Muscle layer of duodenum (tissue), 2 donors: Measurements from ENCODE around the gene PLEKHA3.
"Not testable (repeated sequence)": the region's sequence is repeated elsewhere in the genome, so short reads cannot be mapped to it uniquely, and the experiment has no call there.

Source experiments
- H3K27ac ChIP-seq: one replicate; pipeline ENCODE4 v1.7.0; 2013; ENCODE audit warnings: mild to moderate bottlenecking, low read length
- H3K27me3 ChIP-seq: one replicate; pipeline ENCODE4 v1.7.0; 2013; ENCODE audit warnings: low read depth, mild to moderate bottlenecking, control low read depth, low read length
- H3K36me3 ChIP-seq, 2 donors: one replicate each; pipeline ENCODE4 v1.7.0; 2013; ENCODE audit warnings: low read length in 2 of 2, control low read depth in 1 of 2, mild to moderate bottlenecking in 1 of 2; ENCODE audit not compliant: insufficient read depth in 2 of 2, control insufficient read depth in 1 of 2
- H3K4me1 ChIP-seq, 2 donors: one replicate each; pipeline ENCODE4 v1.7.0; 2013; ENCODE audit warnings: low read length in 2 of 2, mild to moderate bottlenecking in 2 of 2, control low read depth in 1 of 2, moderate library complexity in 1 of 2; ENCODE audit not compliant: insufficient read depth in 2 of 2, control insufficient read depth in 1 of 2
- H3K4me3 ChIP-seq, 2 donors: one replicate each; pipeline ENCODE4 v1.7.0; 2013; ENCODE audit warnings: low read length in 2 of 2, low read depth in 1 of 2, mild to moderate bottlenecking in 1 of 2
- H3K9me3 ChIP-seq, 2 donors: one replicate each; pipeline ENCODE4 v1.7.0; 2013; ENCODE audit warnings: low read length in 2 of 2, control low read depth in 1 of 2, mild to moderate bottlenecking in 1 of 2; ENCODE audit not compliant: control insufficient read depth in 1 of 2
- donor health status: healthy.

Gene PLEKHA3

GRCh38 chr2:178506949-178507348 is 26.7 kb downstream of the PLEKHA3 start:
- peaks cover 21 to 41% of the 10 kb centered on the region in 2 donors for H3K36me3 ChIP-seq
- no peaks in the 10 kb centered on the region for H3K9me3 ChIP-seq
- no peaks in the 10 kb centered on the region for H3K4me1 ChIP-seq
- H3K27ac ChIP-seq, result no peak overlapping the region
- H3K27me3 ChIP-seq, result no peaks in the 10 kb centered on the region
- H3K4me3 ChIP-seq, result no peak overlapping the region

DNA sequence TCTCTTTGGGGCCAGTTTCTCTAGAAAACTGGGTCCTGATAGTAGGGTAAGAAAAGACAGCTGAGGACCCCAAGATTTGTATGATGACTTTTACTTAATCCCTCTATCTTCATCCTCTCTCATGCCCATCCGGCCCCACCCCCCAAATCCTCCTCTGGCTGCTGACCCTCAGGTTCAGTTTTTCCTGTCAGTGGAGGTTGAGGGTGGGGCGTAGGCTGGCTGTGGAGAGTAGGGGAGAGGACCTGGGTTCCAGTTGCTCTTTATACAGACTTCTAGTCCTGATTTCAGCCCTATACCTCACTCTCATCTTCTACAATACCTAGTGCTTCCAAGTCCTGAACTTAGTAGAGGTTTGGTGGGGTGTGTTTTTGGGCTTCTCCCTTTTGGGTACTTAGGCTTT is 28.4 kb downstream of the PLEKHA3 start:
- Histone ChIP-seq H3K27me3 (no peaks in the 10 kb centered on the region), H3K36me3 (peaks cover 8 to 32% of the 10 kb centered on the region in 2 donors), H3K4me1 (no peaks in the 10 kb centered on the region), H3K4me3 (no peak overlapping the region), H3K9me3 (no peaks in the 10 kb centered on the region), H3K27ac (no peak overlapping the region)

DNA sequence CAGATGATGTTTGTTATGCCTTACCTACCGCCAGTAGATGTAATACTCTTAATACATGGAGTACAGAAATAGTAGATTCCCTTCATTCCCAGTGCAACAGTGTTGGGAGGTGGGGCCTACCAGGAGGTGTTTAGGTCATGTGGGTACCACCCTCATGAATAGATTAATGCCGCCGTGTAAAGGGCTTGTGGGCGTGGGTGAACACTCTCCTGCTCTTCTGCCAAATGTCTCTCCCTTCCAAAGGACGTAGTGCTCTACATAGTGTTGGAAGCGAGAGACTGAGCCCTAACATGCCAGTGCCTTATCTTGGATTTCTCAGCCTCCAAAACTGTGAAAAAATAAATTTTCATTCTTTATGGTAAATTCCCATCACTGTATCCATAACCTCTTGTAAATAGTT is 30.1 kb downstream of the PLEKHA3 start:
- no peaks in the 10 kb centered on the region for H3K9me3 ChIP-seq
- H3K27me3 ChIP-seq, result no peaks in the 10 kb centered on the region
- H3K4me1 ChIP-seq, result no peaks in the 10 kb centered on the region
- H3K27ac ChIP-seq, result no peak overlapping the region
- H3K36me3 ChIP-seq, result peaks cover 5 to 22% of the 10 kb centered on the region in 2 donors
- H3K4me3 ChIP-seq, result no peak overlapping the region

DNA sequence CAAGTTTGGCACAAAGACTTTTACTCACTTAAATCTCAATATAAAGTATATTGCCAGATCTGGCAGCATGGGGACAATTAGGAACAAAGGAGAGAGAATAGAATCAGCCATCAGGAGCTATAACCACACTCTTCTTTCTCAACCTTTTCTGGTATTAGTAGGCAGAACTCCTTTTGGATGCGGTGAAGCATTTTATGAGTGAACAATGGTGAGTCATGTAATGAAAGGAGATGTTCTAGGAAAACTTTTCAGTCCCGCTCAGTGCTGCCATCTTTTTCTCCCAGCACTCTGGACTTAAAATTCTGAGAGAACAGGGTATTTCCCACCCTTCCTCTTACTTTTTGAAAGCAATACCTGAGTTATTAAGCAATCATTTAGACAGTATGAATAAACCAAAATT is 32.2 kb downstream of the PLEKHA3 start:
- Histone ChIP-seq H3K36me3 (peaks cover 5 to 23% of the 10 kb centered on the region in 2 donors), H3K27ac (no peak overlapping the region), H3K9me3 (no peaks in the 10 kb centered on the region), H3K4me1 (no peaks in the 10 kb centered on the region), H3K4me3 (no peak overlapping the region), H3K27me3 (no peaks in the 10 kb centered on the region)

- Histone ChIP-seq H3K9me3 (no peaks in the 10 kb centered on the region), H3K4me3 (no peak overlapping the region), H3K36me3 (peaks cover 16 to 37% of the 10 kb centered on the region in 2 donors), H3K27ac (no peak overlapping the region), H3K4me1 (no peaks in the 10 kb centered on the region), H3K27me3 (no peaks in the 10 kb centered on the region)
These were observed 33.6 kb downstream of the PLEKHA3 start for GRCh38 chr2:178513876-178514275.

DNA sequence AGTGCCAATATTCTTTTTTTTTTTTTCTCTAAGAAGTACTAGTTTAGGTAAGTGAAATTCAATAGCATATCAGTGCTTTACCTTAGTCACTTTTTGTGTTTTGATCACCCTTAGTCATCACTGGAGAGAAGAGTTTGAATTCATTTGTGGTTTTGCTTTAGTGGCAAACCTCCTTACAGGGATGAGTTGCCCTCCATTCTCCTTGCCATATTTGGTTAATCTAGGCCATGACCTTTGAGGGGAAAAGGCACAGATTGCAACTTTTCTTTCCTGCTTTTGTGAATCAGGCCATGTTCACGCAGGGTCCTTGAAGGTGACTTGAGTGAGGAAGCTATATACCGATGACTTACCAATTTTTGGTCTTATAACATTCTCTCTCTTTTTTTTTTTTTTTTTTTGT is 34.4 kb downstream of the PLEKHA3 start:
- Histone ChIP-seq H3K4me3 (no peak overlapping the region), H3K27me3 (no peaks in the 10 kb centered on the region), H3K9me3 (no peaks in the 10 kb centered on the region), H3K27ac (no peak overlapping the region), H3K36me3 (peaks cover 17 to 37% of the 10 kb centered on the region in 2 donors), H3K4me1 (no peaks in the 10 kb centered on the region)

DNA sequence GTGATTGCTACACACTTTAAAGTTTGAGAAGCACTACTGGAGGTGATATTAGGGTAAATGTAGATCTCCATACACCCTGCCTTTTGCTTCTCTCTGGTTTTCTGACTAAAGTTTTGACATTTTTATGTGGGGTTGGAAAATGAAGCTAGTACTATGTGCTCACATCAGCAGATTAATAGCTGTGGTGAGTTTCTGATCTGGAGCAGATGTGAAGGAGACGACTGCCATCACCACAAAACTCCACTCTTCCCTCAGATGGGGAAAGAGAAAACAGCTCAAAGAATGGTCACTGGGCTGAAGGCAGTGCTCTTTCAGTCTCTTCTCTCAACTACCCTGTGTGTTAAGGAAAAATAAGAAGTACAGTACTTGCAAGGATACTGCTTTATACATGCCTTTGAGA is 37.2 kb downstream of the PLEKHA3 start:
- peaks cover 12 to 22% of the 10 kb centered on the region in 2 donors for H3K36me3 ChIP-seq
- H3K27ac ChIP-seq, result no peak overlapping the region
- no peaks in the 10 kb centered on the region for H3K27me3 ChIP-seq
- no peaks in the 10 kb centered on the region for H3K4me1 ChIP-seq
- no peak overlapping the region for H3K4me3 ChIP-seq
- H3K9me3 ChIP-seq, result no peaks in the 10 kb centered on the region

- Histone ChIP-seq H3K4me3 (no peak overlapping the region), H3K4me1 (no peaks in the 10 kb centered on the region), H3K9me3 (no peaks in the 10 kb centered on the region), H3K27ac (no peak overlapping the region), H3K27me3 (no peaks in the 10 kb centered on the region), H3K36me3 (peaks cover 12 to 18% of the 10 kb centered on the region in 2 donors)
These were observed 41.3 kb downstream of the PLEKHA3 start for GRCh38 chr2:178521304-178522150.

DNA sequence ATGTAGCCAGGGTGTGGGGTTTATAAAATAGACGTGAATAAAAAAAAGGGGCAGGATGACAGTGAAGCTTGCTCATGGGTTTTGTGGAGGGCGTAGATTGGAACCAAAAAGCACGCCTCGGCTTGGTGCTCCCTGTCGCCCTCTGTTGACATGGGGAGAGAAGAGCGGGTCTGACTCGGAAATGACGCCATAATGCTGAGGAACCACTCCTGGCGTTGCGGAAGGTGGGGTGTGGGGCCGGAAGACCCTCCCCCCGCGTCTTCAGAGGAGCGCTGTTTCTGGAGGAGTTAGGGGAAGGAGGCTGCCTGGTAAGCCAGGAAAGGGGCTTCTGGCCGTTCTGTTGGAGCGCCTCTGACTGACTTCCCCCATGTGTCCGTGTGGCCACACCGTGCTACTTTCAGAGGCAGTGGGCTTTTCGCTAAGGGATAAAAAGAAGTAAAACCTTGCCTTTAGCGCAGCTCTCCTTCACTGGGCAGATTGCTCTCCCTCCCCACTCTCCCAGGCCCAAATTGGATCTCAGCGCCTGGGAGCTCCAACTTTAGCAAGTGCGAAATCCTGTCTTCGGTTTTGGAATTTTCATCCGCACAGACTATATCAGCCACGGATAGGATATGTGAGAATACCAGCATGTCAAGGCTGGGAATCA is 42.8 kb downstream of the PLEKHA3 start:
- no peaks in the 10 kb centered on the region for H3K9me3 ChIP-seq
- peak overlapping the region; percentile 82 for H3K27ac ChIP-seq
- peaks cover 9 to 12% of the 10 kb centered on the region in 2 donors for H3K36me3 ChIP-seq
- H3K4me3 ChIP-seq, result peak overlapping the region; percentile 81 to 88
- H3K4me1 ChIP-seq, result no peaks in the 10 kb centered on the region
- H3K27me3 ChIP-seq, result no peaks in the 10 kb centered on the region

DNA sequence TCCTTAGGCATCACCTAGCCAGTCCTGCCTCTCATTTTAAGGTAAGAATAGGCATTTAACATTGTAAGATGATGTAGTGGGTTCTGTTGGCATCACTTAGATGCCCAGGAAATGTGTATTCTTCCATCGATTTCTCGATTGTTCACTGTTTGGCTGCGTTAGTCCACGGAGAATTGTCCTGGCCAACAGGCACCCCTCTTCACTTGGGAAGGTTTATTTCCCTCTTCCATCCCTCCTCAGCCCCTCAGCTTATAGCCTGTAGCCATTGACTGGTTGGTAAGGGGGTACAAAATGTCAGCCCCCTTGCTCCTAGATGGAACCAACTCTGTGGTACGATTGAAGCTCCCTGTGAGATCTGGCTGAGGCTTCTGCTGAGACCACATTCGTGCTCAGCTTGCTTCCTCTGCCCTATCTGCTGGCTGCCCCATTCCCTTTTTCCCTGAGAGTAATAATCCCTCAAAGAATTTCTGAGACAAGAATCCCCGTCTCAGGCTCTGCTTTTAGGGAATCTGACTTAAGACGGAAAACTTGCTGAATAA is 43.4 kb downstream of the PLEKHA3 start:
- Histone ChIP-seq H3K9me3 (no peaks in the 10 kb centered on the region), H3K4me3 (peak overlapping the region; percentile 81 to 88), H3K27me3 (no peaks in the 10 kb centered on the region), H3K27ac (peak overlapping the region; percentile 82), H3K36me3 (peaks cover 3 to 6% of the 10 kb centered on the region in 2 donors), H3K4me1 (no peaks in the 10 kb centered on the region)

DNA sequence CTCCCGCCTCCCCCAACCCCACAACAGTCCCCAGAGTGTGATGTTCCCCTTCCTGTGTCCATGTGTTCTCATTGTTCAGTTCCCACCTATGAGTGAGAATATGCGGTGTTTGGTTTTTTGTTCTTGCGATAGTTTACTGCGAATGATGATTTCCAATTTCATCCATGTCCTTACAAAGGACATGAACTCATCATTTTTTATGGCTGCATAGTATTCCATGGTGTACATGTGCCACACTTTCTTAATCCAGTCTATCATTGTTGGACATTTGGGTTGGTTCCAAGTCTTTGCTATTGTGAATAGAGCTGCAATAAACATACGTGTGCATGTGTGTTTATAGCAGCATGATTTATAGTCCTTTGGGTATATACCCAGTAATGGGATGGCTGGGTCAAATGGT is 44.8 kb downstream of the PLEKHA3 start:
- not testable (repeated sequence) for H3K27ac ChIP-seq, H3K9me3 ChIP-seq, H3K27me3 ChIP-seq, H3K4me3 ChIP-seq, H3K4me1 ChIP-seq, H3K36me3 ChIP-seq
